Endothelial cell (in vitro differentiated cells): ENCODE measurements around the gene WIZ. TPM values are rescaled to one million over a fixed set of nuclear protein-coding genes. Genes with fewer than 3 reads are reported as not detected.
A peak's percentile ranks its signal among the peaks of the same experiment; 100 is the strongest.

Experiments used
- DNase-seq: peaks from one replicate; pipeline ENCODE4 v3.0.0; 2021; ENCODE audit warnings: low spot score
- H3K27ac Mint-ChIP-seq: one replicate; pipeline ENCODE4 v1.8.0; 2021; ENCODE audit warnings: mixed read lengths, inconsistent platforms; ENCODE audit not compliant: unreplicated experiment
- H3K27me3 Mint-ChIP-seq: one replicate; pipeline ENCODE4 v1.8.0; 2021; ENCODE audit warnings: mild to moderate bottlenecking, moderate library complexity, mixed read lengths, inconsistent platforms; ENCODE audit not compliant: unreplicated experiment
- H3K36me3 Mint-ChIP-seq: one replicate; pipeline ENCODE4 v1.8.0; 2021; ENCODE audit warnings: mild to moderate bottlenecking, low read depth, mixed read lengths, inconsistent platforms; ENCODE audit not compliant: unreplicated experiment
- H3K4me1 Mint-ChIP-seq: one replicate; pipeline ENCODE4 v1.8.0; 2021; ENCODE audit warnings: mild to moderate bottlenecking, mixed read lengths, inconsistent platforms; ENCODE audit not compliant: unreplicated experiment
- H3K4me3 Mint-ChIP-seq: one replicate; pipeline ENCODE4 v1.8.0; 2021; ENCODE audit warnings: mild to moderate bottlenecking, mixed read lengths, inconsistent platforms; ENCODE audit not compliant: unreplicated experiment
- H3K9me3 Mint-ChIP-seq: one replicate; pipeline ENCODE4 v1.8.0; 2021; ENCODE audit warnings: mixed read lengths, inconsistent platforms; ENCODE audit not compliant: unreplicated experiment
- CTCF ChIP-seq: fragments of 200-600 bp; sonication (generic); IDR thresholded peaks from one replicate; pipeline ENCODE4 v1.5.0; 2021; ENCODE audit warnings: antibody characterized with exemption; ENCODE audit not compliant: unreplicated experiment
- total RNA-seq: library from RNA; stranded (reverse); fragmentation: NEBNext Ultra II Directional; extraction: Animal tissue kit (Norgen Biotek cat#: 25700); gene quantifications from one replicate; pipeline ENCODE4 v1.2.1, GENCODE V29; 2021; ENCODE audit not compliant: unreplicated experiment

The WIZ gene
- total RNA-seq, 1 donor from 2014 or later = 79.0 TPM

DNA sequence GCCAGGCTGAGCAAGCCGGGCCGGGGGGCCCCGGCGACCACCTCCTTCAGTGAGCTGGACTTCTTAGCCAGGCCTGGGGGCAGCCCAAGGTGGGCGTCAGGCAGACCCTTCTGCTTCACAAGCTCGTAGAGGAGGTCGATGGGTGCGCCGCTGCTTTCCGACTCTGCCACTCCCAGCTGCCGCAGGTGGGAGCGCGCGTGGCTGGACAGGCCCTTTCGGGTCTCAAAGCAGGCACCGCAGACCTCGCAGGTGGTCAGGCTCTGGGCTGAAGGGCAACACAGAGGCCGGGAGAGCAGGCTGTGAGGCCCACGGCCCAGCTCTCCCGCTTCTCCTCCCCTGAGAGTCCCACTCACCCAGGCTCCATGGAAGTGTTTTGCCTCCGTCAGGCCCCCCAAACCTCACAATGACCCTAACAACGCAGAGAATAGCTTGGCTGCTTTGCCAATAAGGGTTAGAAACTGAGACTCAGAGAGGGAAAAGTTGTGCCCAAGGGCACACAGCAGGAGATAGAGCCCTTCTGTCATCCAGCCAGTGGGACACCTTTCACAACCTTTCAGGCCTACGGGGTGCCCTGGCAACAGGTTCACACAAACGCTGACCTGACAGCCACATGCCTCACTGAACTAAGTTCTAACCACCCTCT, 19.8 kb downstream of the WIZ start:
- peaks cover 32% of the 10 kb centered on the region for H3K4me1 Mint-ChIP-seq
- no peaks in the 10 kb centered on the region for H3K9me3 Mint-ChIP-seq
- no peak overlapping the region for H3K4me3 Mint-ChIP-seq
- peaks cover 38% of the 10 kb centered on the region for H3K27me3 Mint-ChIP-seq
- peaks cover 38% of the 10 kb centered on the region for H3K36me3 Mint-ChIP-seq
- TF ChIP-seq CTCF = no peak
- H3K27ac Mint-ChIP-seq = peak overlapping the region; percentile 64
- DNase-seq = no peak

DNA sequence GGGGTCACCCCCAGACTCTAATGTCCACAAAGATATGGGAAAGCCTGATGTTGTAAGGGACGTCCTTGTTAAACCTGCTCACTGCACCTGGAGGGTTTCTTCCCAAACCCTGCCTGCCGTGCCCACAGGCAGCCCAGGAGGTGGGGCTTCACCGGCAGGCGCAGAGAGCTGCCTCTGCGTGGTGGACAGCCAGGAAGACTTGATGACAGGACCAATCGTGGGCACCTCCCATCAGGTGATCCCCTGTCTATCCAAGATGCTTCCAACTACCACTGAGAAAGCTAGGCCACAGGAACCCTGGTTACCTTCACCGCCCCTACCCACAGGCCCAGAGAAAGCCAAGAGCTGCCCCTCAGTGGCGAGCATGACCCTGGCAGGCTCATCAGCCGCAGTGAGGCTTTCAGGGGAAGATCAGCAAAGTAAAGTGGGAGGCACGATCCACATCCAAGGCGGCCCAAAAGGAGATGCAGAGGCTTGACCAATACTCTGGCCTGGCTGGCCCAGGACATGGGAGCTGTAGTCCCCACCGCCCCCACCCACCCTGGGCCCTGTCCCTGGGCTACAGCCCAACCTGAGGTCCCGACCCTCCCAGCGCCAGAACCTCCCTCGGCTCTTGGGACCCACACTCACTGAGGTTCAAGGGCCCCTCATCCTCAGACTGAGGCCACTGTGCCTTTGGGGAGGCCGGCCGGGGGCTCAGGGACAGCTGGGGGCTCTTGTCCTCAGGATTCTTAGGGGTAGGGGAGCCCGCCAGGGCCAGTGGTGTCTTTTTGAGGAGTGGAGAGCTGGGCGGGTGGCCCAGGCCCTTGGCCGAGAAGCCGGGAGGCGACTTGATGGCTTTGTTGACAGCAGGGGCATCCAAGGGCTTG, 20.6 kb downstream of the WIZ start:
- Mint-ChIP-seq H3K36me3 (peaks cover 38% of the 10 kb centered on the region), H3K27me3 (peaks cover 38% of the 10 kb centered on the region), H3K4me3 (no peak overlapping the region), H3K4me1 (peaks cover 32% of the 10 kb centered on the region), H3K9me3 (no peaks in the 10 kb centered on the region), H3K27ac (peak overlapping the region; percentile 52)
- no peak for TF ChIP-seq CTCF
- no peak for DNase-seq

- no peak for DNase-seq
- Mint-ChIP-seq H3K36me3 (peaks cover 45% of the 10 kb centered on the region), H3K4me3 (no peak overlapping the region), H3K27ac (peak overlapping the region; percentile 82), H3K4me1 (peaks cover 26% of the 10 kb centered on the region), H3K9me3 (no peaks in the 10 kb centered on the region), H3K27me3 (peaks cover 34% of the 10 kb centered on the region)
- TF ChIP-seq CTCF = no peak
Measured at GRCh38 chr19:15427991-15428471, 21.7 kb downstream of the WIZ start.

GRCh38 chr19:15427350-15427700, 22.4 kb downstream of the WIZ start:
- Mint-ChIP-seq H3K4me1 (peaks cover 25% of the 10 kb centered on the region), H3K27ac (peak overlapping the region; percentile 72), H3K4me3 (no peak overlapping the region), H3K9me3 (no peaks in the 10 kb centered on the region), H3K36me3 (peaks cover 52% of the 10 kb centered on the region), H3K27me3 (peaks cover 32% of the 10 kb centered on the region)
- no peak for DNase-seq
- TF ChIP-seq CTCF = no peak
